Lower leg skin (tissue), 4 donors: Measurements from ENCODE around the gene PTPRN2. TPM values are rescaled to one million over a fixed set of nuclear protein-coding genes. Genes with fewer than 3 reads are reported as not detected.

ENCODE experiments used
- DNase-seq, 2 donors: peaks; one replicate each; pipeline ENCODE4 v3.0.0-alpha.2; 2019; ENCODE audit warnings: low spot score in 2 of 2
- H3K4me3 ChIP-seq: fragments of 200-600 bp; sonication (generic); 2 replicates; pipeline ENCODE4 v1.5.1; 2017; ENCODE audit warnings: mild to moderate bottlenecking, low read depth; ENCODE audit not compliant: poor library complexity, severe bottlenecking
- CTCF ChIP-seq, 3 donors: fragments of 450-650 bp; IDR thresholded peaks; one replicate each; pipeline ENCODE4 v1.5.1; 2016; ENCODE audit warnings: antibody characterized with exemption in 3 of 3, mild to moderate bottlenecking in 3 of 3, moderate library complexity in 2 of 3
- POLR2A ChIP-seq, 2 donors: fragments of 450-650 bp; IDR thresholded peaks; one replicate each; pipeline ENCODE4 v1.6.1; 2016 to 2017; ENCODE audit warnings: antibody characterized with exemption in 2 of 2, mild to moderate bottlenecking in 1 of 2, moderate library complexity in 1 of 2
- WGBS, 2 donors: methylation state at CpG; one replicate each; pipeline ENCODE4 v1.1.5; 2018; 5-methylcytosine and 5-hydroxymethylcytosine counted together
- intact Hi-C: fragments of 100-400 bp; cut with DNase I; formaldehyde crosslinking; loops from one replicate; pipeline ENCODE4 v1.15.0; 2023; ENCODE audit warnings: low total_unique reads
- total RNA-seq, 4 donors: library from RNA; depleted of rRNA; stranded (reverse); fragments of >200 nt; gene quantifications; one replicate each; pipeline ENCODE4 v1.1.0, GENCODE V29; 2016

The PTPRN2 gene
- total RNA-seq, 4 donors from 2014 or later, result 0.11 to 1.6 (median 0.92) TPM

GRCh38 chr7:158042156-158042880 is 545.3 kb downstream of the PTPRN2 start:
- H3K4me3 ChIP-seq, result no peak overlapping the region
- TF ChIP-seq POLR2A (IDR thresholded peaks at IDR 0.05) (no peak), CTCF (IDR thresholded peaks at IDR 0.05) (no peak)
- intact Hi-C loops, result no loop called here
- WGBS, 2 donors, result 85 to 87% methylated on average over 20 of the region's 20 CpGs
- DNase-seq, result peak in 1 of 2 donors; percentile 69

DNA sequence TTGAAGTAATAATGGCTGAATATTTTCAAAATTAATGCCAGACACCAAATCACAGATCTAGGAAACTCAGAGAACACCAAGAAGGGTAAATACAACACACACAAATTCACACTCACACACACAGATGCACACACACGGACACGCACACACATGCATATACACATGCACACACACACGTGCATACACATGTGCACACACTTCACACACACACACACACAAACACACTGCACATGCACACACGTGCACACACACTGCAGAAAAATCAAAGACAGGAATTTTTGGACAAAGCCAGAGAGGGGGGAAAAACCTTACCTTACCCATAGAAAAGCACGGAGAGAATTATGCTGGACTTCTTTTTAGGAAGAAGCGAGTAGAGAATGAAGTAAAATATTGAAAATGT is 547.4 kb downstream of the PTPRN2 start:
- TF ChIP-seq POLR2A (IDR thresholded peaks at IDR 0.05) (no peak), CTCF (IDR thresholded peaks at IDR 0.05) (no peak)
- intact Hi-C loops, result no loop called here
- 91 to 95% methylated on average over 6 of the region's 6 CpGs for WGBS, 2 donors
- H3K4me3 ChIP-seq, result no peak overlapping the region
- peak in 1 of 2 donors; percentile 9 for DNase-seq

- H3K4me3 ChIP-seq, result no peak overlapping the region
- no peak for TF ChIP-seq CTCF (IDR thresholded peaks at IDR 0.05)
- TF ChIP-seq POLR2A (IDR thresholded peaks at IDR 0.05), result no peak
- DNase-seq, result peak in 1 of 2 donors; percentile 14
- intact Hi-C loops, result no loop called here
These were observed 548.4 kb downstream of the PTPRN2 start for GRCh38 chr7:158039270-158039669.

- 89 to 92% methylated on average over 7 of the region's 7 CpGs for WGBS, 2 donors
These were observed 550.4 kb downstream of the PTPRN2 start for GRCh38 chr7:158037211-158037610.

GRCh38 chr7:158035343-158035742 is 552.3 kb downstream of the PTPRN2 start:
- intact Hi-C loops, result no loop called here
- peak in 1 of 2 donors; percentile 65 for DNase-seq
- 66 to 70% methylated on average over 4 of the region's 4 CpGs for WGBS, 2 donors

More at GRCh38 chr7:158037211-158037610, 550.4 kb downstream of the PTPRN2 start:
- no peak overlapping the region for H3K4me3 ChIP-seq
- peak in 1 of 2 donors; percentile 9 for DNase-seq
- intact Hi-C loops, result no loop called here
- TF ChIP-seq POLR2A (IDR thresholded peaks at IDR 0.05) (no peak), CTCF (IDR thresholded peaks at IDR 0.05) (no peak)

More at GRCh38 chr7:158035343-158035742, 552.3 kb downstream of the PTPRN2 start:
- no peak for TF ChIP-seq CTCF (IDR thresholded peaks at IDR 0.05)
- no peak for TF ChIP-seq POLR2A (IDR thresholded peaks at IDR 0.05)
- H3K4me3 ChIP-seq, result no peak overlapping the region
